Neural crest cell (in vitro differentiated cells): ENCODE measurements around the gene BAIAP2L1. TPM values are rescaled to one million over a fixed set of nuclear protein-coding genes. Genes with fewer than 3 reads are reported as not detected.
A peak's percentile ranks its signal among the peaks of the same experiment; 100 is the strongest.

Experiments used
- DNase-seq: peaks from one replicate; pipeline ENCODE4 v3.0.0; 2021; ENCODE audit warnings: low read depth, mixed read lengths, low spot score
- H3K27ac Mint-ChIP-seq: one replicate; pipeline ENCODE4 v1.8.0; 2021; ENCODE audit warnings: mild to moderate bottlenecking, mixed read lengths; ENCODE audit not compliant: unreplicated experiment
- H3K27me3 Mint-ChIP-seq: 2 replicates; pipeline ENCODE4 v1.8.0; 2021; ENCODE audit warnings: low read depth, mild to moderate bottlenecking, mixed read lengths
- H3K36me3 Mint-ChIP-seq: 2 replicates; pipeline ENCODE4 v1.8.0; 2021; ENCODE audit warnings: low read depth, mild to moderate bottlenecking, mixed read lengths
- H3K4me1 Mint-ChIP-seq: 2 replicates; pipeline ENCODE4 v1.8.0; 2021; ENCODE audit warnings: mixed read lengths
- H3K4me3 Mint-ChIP-seq: one replicate; pipeline ENCODE4 v1.8.0; 2021; ENCODE audit warnings: mild to moderate bottlenecking, mixed read lengths
- H3K9me3 Mint-ChIP-seq: 2 replicates; pipeline ENCODE4 v1.8.0; 2021; ENCODE audit warnings: mixed read lengths
- total RNA-seq: library from RNA; stranded (reverse); gene quantifications from 2 replicates; pipeline ENCODE4 v1.2.1, GENCODE V29; 2021
- TF ChIP-seq, protein P1 (sequence below): fragments of 200-600 bp; sonication (generic); conservative IDR thresholded peaks from 2 replicates; pipeline ENCODE4 v1.5.0; 2021; ENCODE audit warnings: antibody characterized with exemption, mild to moderate bottlenecking

BAIAP2L1 gene
- total RNA-seq, 1 donor from 2014 or later: 1.5 TPM

DNA sequence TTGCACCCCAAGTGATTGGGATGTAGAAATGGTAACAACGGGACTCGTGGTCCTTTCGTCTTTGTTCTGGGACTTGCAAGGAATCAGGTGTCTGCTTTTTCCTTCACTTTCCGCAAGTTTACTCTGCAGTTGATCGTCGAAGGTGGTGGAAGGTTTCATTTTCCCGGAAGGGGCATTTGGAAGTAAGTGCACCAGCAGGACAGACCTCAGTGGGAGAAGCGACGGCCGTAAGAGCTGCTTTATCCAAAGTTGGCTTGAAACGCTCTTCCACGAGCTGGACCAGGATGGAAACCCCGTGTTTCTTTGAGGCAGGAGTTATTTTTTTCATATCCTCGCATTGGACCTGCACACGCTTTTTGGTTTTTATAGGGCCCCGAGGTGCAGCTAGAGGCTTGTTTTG lies 118.2 kb downstream of the BAIAP2L1 start:
- TF ChIP-seq, protein P1, sequence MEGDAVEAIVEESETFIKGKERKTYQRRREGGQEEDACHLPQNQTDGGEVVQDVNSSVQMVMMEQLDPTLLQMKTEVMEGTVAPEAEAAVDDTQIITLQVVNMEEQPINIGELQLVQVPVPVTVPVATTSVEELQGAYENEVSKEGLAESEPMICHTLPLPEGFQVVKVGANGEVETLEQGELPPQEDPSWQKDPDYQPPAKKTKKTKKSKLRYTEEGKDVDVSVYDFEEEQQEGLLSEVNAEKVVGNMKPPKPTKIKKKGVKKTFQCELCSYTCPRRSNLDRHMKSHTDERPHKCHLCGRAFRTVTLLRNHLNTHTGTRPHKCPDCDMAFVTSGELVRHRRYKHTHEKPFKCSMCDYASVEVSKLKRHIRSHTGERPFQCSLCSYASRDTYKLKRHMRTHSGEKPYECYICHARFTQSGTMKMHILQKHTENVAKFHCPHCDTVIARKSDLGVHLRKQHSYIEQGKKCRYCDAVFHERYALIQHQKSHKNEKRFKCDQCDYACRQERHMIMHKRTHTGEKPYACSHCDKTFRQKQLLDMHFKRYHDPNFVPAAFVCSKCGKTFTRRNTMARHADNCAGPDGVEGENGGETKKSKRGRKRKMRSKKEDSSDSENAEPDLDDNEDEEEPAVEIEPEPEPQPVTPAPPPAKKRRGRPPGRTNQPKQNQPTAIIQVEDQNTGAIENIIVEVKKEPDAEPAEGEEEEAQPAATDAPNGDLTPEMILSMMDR: no peak
- H3K9me3 Mint-ChIP-seq: no peaks in the 10 kb centered on the region
- peaks cover 23% of the 10 kb centered on the region for H3K4me1 Mint-ChIP-seq
- no peak for DNase-seq
- H3K36me3 Mint-ChIP-seq: no peaks in the 10 kb centered on the region
- peak overlapping the region; percentile 44 for H3K27ac Mint-ChIP-seq
- no peaks in the 10 kb centered on the region for H3K27me3 Mint-ChIP-seq
- peak overlapping the region; percentile 88 for H3K4me3 Mint-ChIP-seq

DNA sequence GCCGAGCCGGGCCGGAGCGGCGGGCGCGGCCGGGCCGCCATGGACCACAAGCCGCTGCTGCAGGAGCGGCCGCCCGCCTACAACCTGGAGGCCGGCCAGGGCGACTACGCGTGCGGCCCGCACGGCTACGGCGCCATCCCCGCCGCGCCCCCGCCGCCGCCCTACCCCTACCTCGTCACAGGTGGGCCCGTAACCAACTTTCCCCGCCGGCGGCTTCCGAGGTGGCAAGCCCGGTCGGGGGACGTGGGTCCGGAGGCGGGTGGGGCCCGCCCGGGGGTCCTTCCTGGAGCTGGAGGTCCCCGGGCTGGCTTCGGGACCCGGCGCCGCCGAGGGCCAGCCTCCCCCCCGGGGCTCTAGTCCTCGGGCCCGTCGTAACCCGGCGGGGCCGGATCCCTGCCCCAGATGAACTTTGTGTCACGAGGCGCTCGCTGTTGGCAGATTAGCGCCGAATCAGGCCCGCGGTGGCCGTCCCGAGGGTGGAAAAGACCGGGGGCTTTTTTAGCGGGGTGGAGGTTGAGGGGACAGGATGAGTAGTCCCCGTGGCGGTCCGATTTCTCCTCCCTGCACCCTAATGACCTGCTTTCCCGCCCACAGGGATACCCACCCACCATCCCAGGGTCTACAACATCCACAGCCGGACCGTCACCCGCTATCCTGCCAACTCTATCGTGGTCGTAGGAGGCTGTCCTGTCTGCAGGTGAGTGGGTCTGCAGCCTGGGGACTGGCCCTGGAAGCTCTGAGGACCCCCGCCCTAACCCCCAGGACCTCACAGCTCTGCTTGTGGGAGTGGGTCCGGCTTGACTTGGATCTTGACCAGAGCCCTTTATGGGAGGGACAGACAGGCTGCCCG lies 118.9 kb downstream of the BAIAP2L1 start:
- DNase-seq: no peak
- Mint-ChIP-seq H3K9me3 (no peaks in the 10 kb centered on the region), H3K27ac (peak overlapping the region; percentile 44), H3K4me1 (peaks cover 23% of the 10 kb centered on the region), H3K36me3 (no peaks in the 10 kb centered on the region), H3K4me3 (peak overlapping the region; percentile 88), H3K27me3 (no peaks in the 10 kb centered on the region)
- TF ChIP-seq, protein P1: no peak

DNA sequence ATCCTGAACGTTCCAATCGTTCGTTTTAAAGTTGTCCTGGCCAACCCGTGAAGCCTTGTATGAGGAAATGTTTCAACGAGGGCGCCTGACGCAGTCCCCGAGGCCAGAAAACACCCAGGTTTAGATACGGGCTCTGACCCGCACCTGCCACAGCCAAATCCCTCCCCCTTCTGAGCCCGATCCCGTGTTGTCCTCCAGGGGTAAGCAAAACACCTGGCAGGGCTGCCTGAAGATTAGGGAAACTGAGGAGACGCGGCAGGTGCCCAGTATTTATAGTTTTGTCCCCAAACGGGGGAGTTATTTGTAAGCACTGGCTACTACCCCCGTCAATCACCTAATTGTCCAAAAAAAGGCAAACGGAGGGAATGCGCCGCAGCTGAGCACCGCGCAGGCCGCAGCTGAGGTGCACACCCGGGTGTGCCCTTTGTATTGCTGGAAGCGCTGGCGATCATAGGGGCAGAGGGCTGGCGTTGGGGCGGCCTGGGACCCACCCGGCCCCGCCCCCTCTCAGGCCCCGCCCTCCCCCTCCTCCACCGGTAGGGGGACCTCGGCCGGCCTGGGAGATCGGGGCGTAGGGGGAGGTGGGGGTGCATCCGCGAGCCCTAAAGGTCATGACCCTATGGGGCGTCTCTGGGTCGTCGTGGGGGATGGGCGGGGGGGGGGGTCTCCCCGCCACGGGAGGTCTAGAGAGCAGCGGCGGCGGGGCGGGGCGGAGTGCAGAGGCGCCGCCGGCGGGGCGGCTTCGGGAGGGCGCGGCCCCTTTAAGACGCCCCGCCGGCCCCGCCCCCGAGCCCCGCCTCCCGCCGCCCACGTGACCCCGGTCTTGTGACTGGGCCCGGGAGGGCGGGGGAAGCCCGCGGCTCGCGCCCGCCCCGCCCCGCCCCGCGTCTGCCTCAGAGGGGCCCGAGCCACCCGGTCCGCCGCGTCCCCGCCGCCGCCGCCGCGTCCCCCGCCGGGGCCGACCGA lies 119.8 kb downstream of the BAIAP2L1 start, which contains the start of gene BRI3:
Gene BRI3, plus strand, starts transcription at position 896 of the 966 bp plus-strand sequence. CDS start 110 bp downstream, outside the sequence.
- TF ChIP-seq, protein P1: no peak
- Mint-ChIP-seq H3K27me3 (no peaks in the 10 kb centered on the region), H3K27ac (peak within 1 kb of the TSS; percentile 57), H3K4me3 (peak within 1 kb of the TSS; percentile 92), H3K4me1 (peaks cover 23% of the 10 kb centered on the region), H3K9me3 (no peaks in the 10 kb centered on the region), H3K36me3 (no peaks in the 10 kb centered on the region)
- DNase-seq: peak; percentile 73

DNA sequence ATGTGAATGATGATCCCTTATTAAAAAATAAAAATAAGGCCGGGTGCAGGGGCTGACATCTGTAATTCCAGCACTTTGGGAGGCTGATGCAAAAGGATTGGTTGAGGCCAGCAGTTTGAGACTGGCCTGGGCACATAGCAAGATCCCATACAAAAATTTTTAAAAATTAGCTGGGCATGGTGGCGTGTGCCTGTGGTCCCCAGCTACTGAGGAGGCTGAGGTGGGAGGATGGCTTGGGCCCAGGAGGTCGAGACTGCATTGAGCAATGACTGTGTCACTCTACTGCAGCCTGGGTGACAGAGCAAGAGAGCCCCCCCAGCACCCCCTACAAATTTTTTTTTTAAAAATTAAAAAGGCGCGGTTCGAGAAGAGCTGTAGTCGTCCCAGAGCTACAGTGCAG lies 120.6 kb downstream of the BAIAP2L1 start:
- Mint-ChIP-seq H3K9me3 (no peaks in the 10 kb centered on the region), H3K4me1 (peaks cover 23% of the 10 kb centered on the region), H3K4me3 (peak overlapping the region; percentile 92), H3K27me3 (no peaks in the 10 kb centered on the region), H3K27ac (no peak overlapping the region), H3K36me3 (no peaks in the 10 kb centered on the region)
- TF ChIP-seq, protein P1: no peak
- no peak for DNase-seq

DNA sequence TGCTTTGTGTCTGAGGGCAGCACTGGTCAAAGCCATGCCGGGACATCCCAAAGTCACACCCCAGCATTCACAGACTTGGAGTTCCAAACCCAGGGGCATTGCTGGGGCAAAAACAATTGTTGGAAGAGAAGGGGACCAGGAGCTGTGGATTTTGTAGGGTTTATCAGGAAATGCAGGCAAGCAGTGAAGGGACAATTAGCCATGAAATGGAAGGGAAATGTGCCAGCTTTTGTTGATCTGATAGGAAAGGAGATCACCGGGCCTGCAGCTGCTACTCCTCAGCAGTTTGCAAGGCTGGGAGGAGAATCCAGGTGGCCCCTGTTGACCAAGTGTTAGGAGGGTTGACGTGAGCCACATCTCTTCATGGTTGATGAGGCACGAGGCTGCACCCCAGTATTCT lies 122.0 kb downstream of the BAIAP2L1 start:
- Mint-ChIP-seq H3K4me3 (peak overlapping the region; percentile 49), H3K27ac (no peak overlapping the region), H3K9me3 (no peaks in the 10 kb centered on the region), H3K36me3 (no peaks in the 10 kb centered on the region), H3K4me1 (peaks cover 17% of the 10 kb centered on the region), H3K27me3 (no peaks in the 10 kb centered on the region)
- TF ChIP-seq, protein P1: no peak
- no peak for DNase-seq
